ENCODE measurements around the gene IRX4. TPM values are rescaled to one million over a fixed set of nuclear protein-coding genes. Genes with fewer than 3 reads are reported as not detected.

Gene IRX4
- total RNA-seq, 1 experiment from 2014 or later: 44.7 TPM

DNA sequence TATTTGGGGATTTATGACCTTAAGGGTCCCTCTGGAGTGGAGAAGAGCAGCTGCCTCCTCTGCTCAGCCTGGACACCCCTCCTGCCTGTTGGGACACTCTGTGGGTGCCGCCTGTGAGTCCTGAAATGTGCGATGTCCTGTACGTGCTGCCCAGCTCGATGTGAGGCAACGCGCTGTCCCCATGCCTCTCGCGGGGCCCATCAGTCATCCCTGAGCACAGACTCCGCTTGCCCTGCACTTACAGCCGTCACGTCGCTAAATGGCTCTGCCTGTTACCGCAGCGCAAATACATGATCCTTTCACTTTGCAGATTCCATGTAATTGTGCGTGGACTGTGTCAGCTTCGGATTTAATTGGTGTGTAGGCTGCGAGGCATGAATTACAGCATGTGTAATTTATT lies 27.1 kb downstream of the IRX4 start:
- POLR2A ChIA-PET: no interaction called here
- intact Hi-C loops (cut with micrococcal nuclease): no loop called here
- no peak for DNase-seq (ENCODE audit: unreplicated experiment)
- H3K4me1 Mint-ChIP-seq (ENCODE audit: insufficient read depth, unreplicated experiment): no peaks in the 10 kb centered on the region
- H3K27ac Mint-ChIP-seq (ENCODE audit: low read depth, unreplicated experiment): no peak overlapping the region
- no TSS peak for BruUV-seq (replicated peaks)
- no peak overlapping the region for H3K4me3 Mint-ChIP-seq (ENCODE audit: unreplicated experiment)
- TF ChIP-seq, protein P1, sequence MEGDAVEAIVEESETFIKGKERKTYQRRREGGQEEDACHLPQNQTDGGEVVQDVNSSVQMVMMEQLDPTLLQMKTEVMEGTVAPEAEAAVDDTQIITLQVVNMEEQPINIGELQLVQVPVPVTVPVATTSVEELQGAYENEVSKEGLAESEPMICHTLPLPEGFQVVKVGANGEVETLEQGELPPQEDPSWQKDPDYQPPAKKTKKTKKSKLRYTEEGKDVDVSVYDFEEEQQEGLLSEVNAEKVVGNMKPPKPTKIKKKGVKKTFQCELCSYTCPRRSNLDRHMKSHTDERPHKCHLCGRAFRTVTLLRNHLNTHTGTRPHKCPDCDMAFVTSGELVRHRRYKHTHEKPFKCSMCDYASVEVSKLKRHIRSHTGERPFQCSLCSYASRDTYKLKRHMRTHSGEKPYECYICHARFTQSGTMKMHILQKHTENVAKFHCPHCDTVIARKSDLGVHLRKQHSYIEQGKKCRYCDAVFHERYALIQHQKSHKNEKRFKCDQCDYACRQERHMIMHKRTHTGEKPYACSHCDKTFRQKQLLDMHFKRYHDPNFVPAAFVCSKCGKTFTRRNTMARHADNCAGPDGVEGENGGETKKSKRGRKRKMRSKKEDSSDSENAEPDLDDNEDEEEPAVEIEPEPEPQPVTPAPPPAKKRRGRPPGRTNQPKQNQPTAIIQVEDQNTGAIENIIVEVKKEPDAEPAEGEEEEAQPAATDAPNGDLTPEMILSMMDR (IDR thresholded peaks at IDR 0.05; ENCODE audit: unreplicated experiment): no peak
- CTCF ChIA-PET: no interaction called here
- H3K36me3 Mint-ChIP-seq (ENCODE audit: insufficient read depth, unreplicated experiment): no peaks in the 10 kb centered on the region
- peaks cover 26% of the 10 kb centered on the region for H3K27me3 Mint-ChIP-seq (ENCODE audit: insufficient read depth, unreplicated experiment)
- H3K9me3 Mint-ChIP-seq (ENCODE audit: unreplicated experiment): no peaks in the 10 kb centered on the region

DNA sequence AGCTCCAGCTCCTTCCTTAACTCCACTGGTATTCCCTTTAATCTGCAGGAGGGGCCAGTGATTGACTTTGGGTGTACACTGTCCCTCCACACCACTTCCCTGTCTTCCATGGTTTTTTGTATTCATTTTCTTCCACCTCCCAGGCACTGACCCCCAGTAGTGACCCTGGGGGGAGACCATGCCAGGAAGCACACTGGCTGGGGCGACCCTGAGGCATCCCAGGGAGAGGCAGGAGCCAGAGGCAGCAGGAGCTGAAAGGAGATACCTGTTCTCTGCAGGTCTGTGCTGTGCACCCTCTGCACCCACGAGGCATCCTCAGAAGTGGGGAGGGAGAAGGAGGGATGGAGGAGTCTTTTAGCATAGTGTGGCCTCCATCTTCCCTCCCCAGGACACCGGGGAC lies 27.6 kb downstream of the IRX4 start:
- H3K27ac Mint-ChIP-seq (ENCODE audit: low read depth, unreplicated experiment): no peak overlapping the region
- H3K9me3 Mint-ChIP-seq (ENCODE audit: unreplicated experiment): no peaks in the 10 kb centered on the region
- H3K4me1 Mint-ChIP-seq (ENCODE audit: insufficient read depth, unreplicated experiment): no peaks in the 10 kb centered on the region
- intact Hi-C loops (cut with micrococcal nuclease): no loop called here
- ChIA-PET POLR2A (interaction anchor here (0.9 kb wide), 1 partner anchor 118 kb away, joined by 5 read pairs; no protein-coding TSS in a partner anchor), CTCF (interaction anchor here (0.6 kb wide), 1 partner anchor 416 kb away, joined by 3 read pairs; no protein-coding TSS in a partner anchor)
- no peak overlapping the region for H3K4me3 Mint-ChIP-seq (ENCODE audit: unreplicated experiment)
- peaks cover 26% of the 10 kb centered on the region for H3K27me3 Mint-ChIP-seq (ENCODE audit: insufficient read depth, unreplicated experiment)
- TF ChIP-seq, protein P1 (IDR thresholded peaks at IDR 0.05; ENCODE audit: unreplicated experiment): no peak
- H3K36me3 Mint-ChIP-seq (ENCODE audit: insufficient read depth, unreplicated experiment): no peaks in the 10 kb centered on the region
- BruUV-seq (replicated peaks): no TSS peak
- no peak for DNase-seq (ENCODE audit: unreplicated experiment)

- intact Hi-C loops (cut with micrococcal nuclease): no loop called here
- BruUV-seq (replicated peaks): no TSS peak
- H3K36me3 Mint-ChIP-seq (ENCODE audit: insufficient read depth, unreplicated experiment): no peaks in the 10 kb centered on the region
- H3K4me3 Mint-ChIP-seq (ENCODE audit: unreplicated experiment): no peak overlapping the region
- TF ChIP-seq, protein P1 (IDR thresholded peaks at IDR 0.05; ENCODE audit: unreplicated experiment): no peak
- H3K27ac Mint-ChIP-seq (ENCODE audit: low read depth, unreplicated experiment): no peak overlapping the region
- H3K9me3 Mint-ChIP-seq (ENCODE audit: unreplicated experiment): no peaks in the 10 kb centered on the region
- ChIA-PET POLR2A (no interaction called here), CTCF (no interaction called here)
- peaks cover 34% of the 10 kb centered on the region for H3K27me3 Mint-ChIP-seq (ENCODE audit: insufficient read depth, unreplicated experiment)
- no peaks in the 10 kb centered on the region for H3K4me1 Mint-ChIP-seq (ENCODE audit: insufficient read depth, unreplicated experiment)
- DNase-seq (ENCODE audit: unreplicated experiment): no peak
Measured at GRCh38 chr5:1853531-1853930, 29.2 kb downstream of the IRX4 start.

DNA sequence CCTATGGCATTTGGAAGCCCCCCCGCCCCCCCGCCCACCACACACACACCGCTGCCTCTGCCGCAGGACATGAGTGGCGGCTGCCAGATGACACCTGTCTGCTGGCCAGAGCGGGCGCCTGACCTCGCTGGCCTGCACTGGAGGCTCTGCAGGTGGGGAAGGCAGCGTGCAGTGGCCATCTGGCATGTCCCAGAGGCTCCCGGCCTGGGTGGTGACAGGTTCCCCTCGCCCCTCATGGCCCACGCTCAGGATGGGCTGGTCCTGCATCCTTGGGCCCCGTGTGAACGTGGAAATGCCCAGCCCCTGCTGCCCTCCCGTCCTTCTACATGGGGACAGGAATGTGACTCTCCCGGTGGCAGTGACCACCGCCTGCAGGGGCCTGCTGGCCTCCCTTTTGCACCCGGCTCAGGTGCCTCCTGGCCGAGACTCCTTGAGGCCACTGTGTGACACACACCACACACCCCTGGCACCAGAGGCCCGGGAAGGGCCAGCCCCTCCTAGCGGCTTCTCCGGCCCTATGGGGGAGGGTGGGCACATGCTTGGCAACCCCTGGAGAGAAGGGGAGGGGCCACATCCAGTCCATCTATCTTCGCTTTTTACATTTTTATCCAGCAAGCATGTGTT lies 30.3 kb downstream of the IRX4 start:
- BruUV-seq (replicated peaks): no TSS peak
- Mint-ChIP-seq H3K27ac (ENCODE audit: low read depth, unreplicated experiment) (no peak overlapping the region), H3K36me3 (ENCODE audit: insufficient read depth, unreplicated experiment) (no peaks in the 10 kb centered on the region), H3K27me3 (ENCODE audit: insufficient read depth, unreplicated experiment) (peaks cover 40% of the 10 kb centered on the region), H3K4me3 (ENCODE audit: unreplicated experiment) (no peak overlapping the region), H3K9me3 (ENCODE audit: unreplicated experiment) (no peaks in the 10 kb centered on the region), H3K4me1 (ENCODE audit: insufficient read depth, unreplicated experiment) (no peaks in the 10 kb centered on the region)
- no peak for DNase-seq (ENCODE audit: unreplicated experiment)
- intact Hi-C loops (cut with micrococcal nuclease): no loop called here
- CTCF ChIA-PET: no interaction called here
- TF ChIP-seq, protein P1 (IDR thresholded peaks at IDR 0.05; ENCODE audit: unreplicated experiment): no peak
- POLR2A ChIA-PET: no interaction called here

Data from MCF 10A (cell line).